Upper lobe of left lung (tissue), 6 donors: ENCODE results near the gene PSMA7. TPM values are rescaled to one million over a fixed set of nuclear protein-coding genes. Genes with fewer than 3 reads are reported as not detected.

Experiments
- ATAC-seq, 2 donors: fragments of 200-7000 bp; cut with Tn5 transposase; one replicate each; pipeline ENCODE4 v1.9.1; 2022; ENCODE audit warnings: mild to moderate bottlenecking in 2 of 2, moderate library complexity in 2 of 2; ENCODE audit not compliant: low FRiP score in 2 of 2
- DNase-seq, 2 donors: peaks; one replicate each; pipeline ENCODE4 v3.0.0-alpha.2; 2019 to 2020
- H3K27ac ChIP-seq, 4 donors: fragments of 200-600 bp; sonication (generic); one replicate each; pipeline ENCODE4 v1.5.1; 2016 to 2019
- H3K27me3 ChIP-seq, 4 donors: fragments of 200-600 bp; sonication (generic); one replicate each; pipeline ENCODE4 v1.5.1; 2017 to 2019
- H3K36me3 ChIP-seq, 4 donors: fragments of 200-600 bp; sonication (generic); one replicate each; pipeline ENCODE4 v1.5.1; 2016 to 2019
- H3K4me1 ChIP-seq, 4 donors: fragments of 200-600 bp; sonication (generic); one replicate each; pipeline ENCODE4 v1.5.1; 2018 to 2019
- H3K4me3 ChIP-seq, 4 donors: fragments of 200-600 bp; sonication (generic); one replicate each; pipeline ENCODE4 v1.5.1; 2017 to 2019; ENCODE audit warnings: mild to moderate bottlenecking in 2 of 4, moderate library complexity in 1 of 4
- H3K9me3 ChIP-seq, 4 donors: fragments of 200-600 bp; sonication (generic); one replicate each; pipeline ENCODE4 v1.5.1; 2018 to 2019
- EP300 ChIP-seq, 4 donors: sonication (generic); formaldehyde crosslinking; IDR thresholded peaks; one replicate each; pipeline ENCODE4 v1.5.1; 2017; ENCODE audit warnings: antibody characterized with exemption in 4 of 4, control low read depth in 2 of 4
- POLR2A ChIP-seq, 4 donors: fragments of 450-650 bp; IDR thresholded peaks; one replicate each; pipeline ENCODE4 v1.5.1; 2016 to 2017; ENCODE audit warnings: antibody characterized with exemption in 4 of 4, mild to moderate bottlenecking in 2 of 4
- POLR2AphosphoS5 ChIP-seq, 2 donors: sonication (generic); formaldehyde crosslinking; IDR thresholded peaks; one replicate each; pipeline ENCODE4 v1.5.1; 2017; ENCODE audit warnings: antibody characterized with exemption in 2 of 2
- WGBS, 2 donors: methylation state at CpG; one replicate each; pipeline ENCODE4 v1.1.5; 2017 to 2018; 5-methylcytosine and 5-hydroxymethylcytosine counted together
- total RNA-seq, 6 donors: library from RNA; depleted of rRNA in 4 of 6; stranded (reverse); fragments of >200 nt in 4 of 6; gene quantifications; one replicate each; pipeline versions ENCODE4 v1.1.0 to v1.2.1, GENCODE V29; 2016 to 2021
- TF ChIP-seq, protein P1 (sequence below), 6 experiments: fragments of 450-650 bp in 4 of 6; fragments of 200-600 bp in 2 of 6; sonication (generic) in 2 of 6; IDR thresholded peaks; one replicate each; pipeline ENCODE4 v1.5.1; 2016 to 2019; ENCODE audit warnings: antibody characterized with exemption in 6 of 6
- donor health status: DM: no; HTN: no; CAD: no; lungs with moderate emphysema.
- donor health status: DM: no; HTN: yes; CAD: no; lungs with severe emphysema.

The PSMA7 gene
- total RNA-seq, 6 donors from 2014 or later: 186 to 317 (median 240) TPM

DNA sequence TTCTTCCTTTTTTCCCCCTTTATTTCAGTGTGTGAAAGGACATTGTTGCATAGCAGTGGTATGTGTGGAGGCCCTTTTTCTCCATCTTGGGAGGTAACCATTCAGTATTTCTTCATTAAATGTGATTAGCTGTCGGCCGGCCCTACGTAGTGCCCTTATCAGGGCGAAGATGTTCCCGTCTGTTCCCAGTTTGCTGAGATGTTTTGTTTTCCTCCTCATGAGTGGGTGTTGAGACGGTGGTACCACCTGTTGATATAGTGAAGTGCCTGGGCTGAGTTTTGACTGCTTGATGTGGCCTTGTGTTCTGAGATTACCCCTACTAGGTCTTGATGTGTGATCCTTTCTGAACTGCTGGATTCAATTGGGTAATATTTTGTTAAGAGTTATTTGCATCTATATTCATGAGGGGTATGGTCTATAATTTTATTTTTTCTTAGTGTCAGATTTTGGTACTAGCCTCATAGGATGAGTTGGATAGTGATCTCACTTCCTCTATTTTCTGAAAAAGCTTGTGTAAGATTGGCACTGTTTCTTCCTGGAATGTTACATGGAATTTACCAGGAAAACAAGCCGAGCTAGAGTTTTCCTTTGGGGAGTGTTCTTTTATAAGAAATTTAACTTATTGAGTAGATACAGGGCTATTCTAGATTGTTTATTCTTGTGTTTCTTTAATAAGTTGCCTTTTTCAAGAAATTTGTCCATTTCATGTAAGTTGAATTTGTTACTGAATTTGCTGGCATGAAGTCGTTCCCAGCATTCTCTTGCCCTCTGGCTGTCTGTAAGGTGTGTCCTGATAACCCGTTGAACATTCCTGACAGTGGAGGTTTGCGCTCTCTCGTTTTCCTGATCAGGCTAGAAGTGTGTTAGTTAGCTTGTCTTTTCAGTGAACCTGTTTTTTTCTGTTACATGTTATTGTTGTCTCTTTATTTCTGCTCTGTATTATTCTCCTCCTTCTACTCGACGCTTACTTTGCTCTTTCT, 44.0 kb upstream of the PSMA7 start:
- H3K9me3 ChIP-seq: no peaks in the 10 kb centered on the region
- H3K4me1 ChIP-seq: peaks cover 12 to 34% (median 18%) of the 10 kb centered on the region in 4 donors
- ATAC-seq: no peak
- H3K27me3 ChIP-seq: no peaks in the 10 kb centered on the region
- WGBS, 2 donors: 54 to 68% methylated on average over 13 of the region's 13 CpGs
- DNase-seq: no peak
- peak overlapping the region in 3 of 4 donors; percentile 10 to 36 (median 35) for H3K27ac ChIP-seq
- no peak overlapping the region for H3K4me3 ChIP-seq
- H3K36me3 ChIP-seq: peaks cover 0 to 25% (median 11%) of the 10 kb centered on the region in 4 donors
- TF ChIP-seq, protein P1, sequence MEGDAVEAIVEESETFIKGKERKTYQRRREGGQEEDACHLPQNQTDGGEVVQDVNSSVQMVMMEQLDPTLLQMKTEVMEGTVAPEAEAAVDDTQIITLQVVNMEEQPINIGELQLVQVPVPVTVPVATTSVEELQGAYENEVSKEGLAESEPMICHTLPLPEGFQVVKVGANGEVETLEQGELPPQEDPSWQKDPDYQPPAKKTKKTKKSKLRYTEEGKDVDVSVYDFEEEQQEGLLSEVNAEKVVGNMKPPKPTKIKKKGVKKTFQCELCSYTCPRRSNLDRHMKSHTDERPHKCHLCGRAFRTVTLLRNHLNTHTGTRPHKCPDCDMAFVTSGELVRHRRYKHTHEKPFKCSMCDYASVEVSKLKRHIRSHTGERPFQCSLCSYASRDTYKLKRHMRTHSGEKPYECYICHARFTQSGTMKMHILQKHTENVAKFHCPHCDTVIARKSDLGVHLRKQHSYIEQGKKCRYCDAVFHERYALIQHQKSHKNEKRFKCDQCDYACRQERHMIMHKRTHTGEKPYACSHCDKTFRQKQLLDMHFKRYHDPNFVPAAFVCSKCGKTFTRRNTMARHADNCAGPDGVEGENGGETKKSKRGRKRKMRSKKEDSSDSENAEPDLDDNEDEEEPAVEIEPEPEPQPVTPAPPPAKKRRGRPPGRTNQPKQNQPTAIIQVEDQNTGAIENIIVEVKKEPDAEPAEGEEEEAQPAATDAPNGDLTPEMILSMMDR (IDR thresholded peaks at IDR 0.05): no peak
- TF ChIP-seq POLR2A (IDR thresholded peaks at IDR 0.05) (no peak), EP300 (IDR thresholded peaks at IDR 0.05) (no peak), POLR2AphosphoS5 (IDR thresholded peaks at IDR 0.05) (no peak)

- TF ChIP-seq POLR2AphosphoS5 (IDR thresholded peaks at IDR 0.05) (no peak), POLR2A (IDR thresholded peaks at IDR 0.05) (no peak), EP300 (IDR thresholded peaks at IDR 0.05) (no peak)
- TF ChIP-seq, protein P1 (IDR thresholded peaks at IDR 0.05): no peak
- 60 to 70% methylated on average over 3 of the region's 3 CpGs for WGBS, 2 donors
- Histone ChIP-seq H3K4me1 (peaks cover 16 to 41% (median 24%) of the 10 kb centered on the region in 4 donors), H3K4me3 (no peak overlapping the region), H3K27me3 (no peaks in the 10 kb centered on the region), H3K27ac (peak overlapping the region in 1 of 4 donors; percentile 67), H3K9me3 (no peaks in the 10 kb centered on the region), H3K36me3 (peaks cover 0 to 18% (median 6%) of the 10 kb centered on the region in 4 donors)
- DNase-seq (no peak), ATAC-seq (no peak)
These were observed 42.9 kb upstream of the PSMA7 start for GRCh38 chr20:62186096-62186426.

GRCh38 chr20:62183426-62184142, 40.4 kb upstream of the PSMA7 start:
- Histone ChIP-seq H3K27ac (peak overlapping the region; percentile 95 to 98 (median 96)), H3K9me3 (no peaks in the 10 kb centered on the region), H3K4me3 (peak overlapping the region; percentile 80 to 97 (median 86)), H3K4me1 (peaks cover 16 to 41% (median 24%) of the 10 kb centered on the region in 4 donors), H3K36me3 (peaks cover 0 to 12% (median 6%) of the 10 kb centered on the region in 4 donors), H3K27me3 (no peaks in the 10 kb centered on the region)
- WGBS, 2 donors: 31 to 32% methylated on average over 25 of the region's 25 CpGs
- DNase-seq: no peak
- TF ChIP-seq POLR2AphosphoS5 (IDR thresholded peaks at IDR 0.05) (no peak), POLR2A (IDR thresholded peaks at IDR 0.05) (no peak)
- TF ChIP-seq, protein P1 (IDR thresholded peaks at IDR 0.05): no peak
- ATAC-seq: no peak

GRCh38 chr20:62182469-62183425, 39.6 kb upstream of the PSMA7 start, which contains the start of gene MTG2:
Gene MTG2, plus strand, starts transcription at chr20:62183028. Its CDS starts 10,393 bp downstream, at chr20:62193421.
- DNase-seq (peak; percentile 96 to 97), ATAC-seq (peak; percentile 93 to 98)
- peak; percentile 95 to 96 for TF ChIP-seq POLR2AphosphoS5 (IDR thresholded peaks at IDR 0.05)
- TF ChIP-seq POLR2A (IDR thresholded peaks at IDR 0.05): peak in 3 of 4 donors; percentile 76 to 94 (median 87)
- peak in 1 of 4 donors; percentile 33 for TF ChIP-seq EP300 (IDR thresholded peaks at IDR 0.05)
- TF ChIP-seq, protein P1 (IDR thresholded peaks at IDR 0.05): peak in 3 of 6 experiments; percentile 16 to 46 (median 36)
- H3K4me3 ChIP-seq: peak within 1 kb of the TSS; percentile 80 to 97 (median 86)
- H3K36me3 ChIP-seq: peaks cover 0 to 14% (median 6%) of the 10 kb centered on the region in 4 donors
- H3K27me3 ChIP-seq: no peaks in the 10 kb centered on the region
- H3K4me1 ChIP-seq: peaks cover 16 to 39% (median 24%) of the 10 kb centered on the region in 4 donors
- H3K27ac ChIP-seq: peak within 1 kb of the TSS; percentile 95 to 98 (median 96)
- no peaks in the 10 kb centered on the region for H3K9me3 ChIP-seq
- 0 to 1% methylated on average over 12 to 50 of the region's 96 CpGs for WGBS, 2 donors
